Aorta (tissue), 5 donors: ENCODE measurements around the gene MN1. TPM values are rescaled to one million over a fixed set of nuclear protein-coding genes. Genes with fewer than 3 reads are reported as not detected.

ENCODE experiments used
- ATAC-seq: fragments of 200-7000 bp; cut with Tn5 transposase; one replicate; pipeline ENCODE4 v1.9.1; 2022; ENCODE audit warnings: moderate library complexity; ENCODE audit not compliant: low FRiP score
- DNase-seq, 2 donors: peaks; one replicate each; pipeline ENCODE4 v3.0.0-alpha.2; 2020
- H3K27ac ChIP-seq, 2 donors: one replicate each; pipeline ENCODE4 v1.5.1; 2013; ENCODE audit warnings: low read length in 2 of 2, mild to moderate bottlenecking in 2 of 2, moderate library complexity in 2 of 2, control low read depth in 1 of 2, inconsistent platforms in 1 of 2, low read depth in 1 of 2
- H3K27me3 ChIP-seq, 2 donors: one replicate each; pipeline ENCODE4 v1.6.1; 2013; ENCODE audit warnings: control low read depth in 1 of 2, low read length in 1 of 2, mild to moderate bottlenecking in 1 of 2, moderate library complexity in 1 of 2; ENCODE audit not compliant: insufficient read depth in 2 of 2, control insufficient read depth in 1 of 2
- H3K36me3 ChIP-seq, 2 donors: one replicate each; pipeline ENCODE4 v1.6.1; 2013; ENCODE audit warnings: control low read depth in 1 of 2, low read length in 1 of 2, mild to moderate bottlenecking in 1 of 2; ENCODE audit not compliant: insufficient read depth in 2 of 2, control insufficient read depth in 1 of 2
- H3K4me1 ChIP-seq, 2 donors: one replicate each; pipeline ENCODE4 v1.6.1; 2013; ENCODE audit warnings: low read length in 2 of 2, control low read depth in 1 of 2, mild to moderate bottlenecking in 1 of 2, moderate library complexity in 1 of 2; ENCODE audit not compliant: insufficient read depth in 2 of 2, control insufficient read depth in 1 of 2
- H3K4me3 ChIP-seq, 2 donors: one replicate each; pipeline ENCODE4 v1.5.1; 2013; ENCODE audit warnings: low read length in 2 of 2, control low read depth in 1 of 2, mild to moderate bottlenecking in 1 of 2
- H3K9me3 ChIP-seq: one replicate; pipeline ENCODE4 v1.6.1; 2013; ENCODE audit warnings: mild to moderate bottlenecking, low read length; ENCODE audit not compliant: control insufficient read depth
- WGBS, 2 donors: extraction: QIAGEN DNeasy Blood & Tissue Kit; methylation state at CpG; one replicate each; pipeline ENCODE4 v1.1.7; 2013; 5-methylcytosine and 5-hydroxymethylcytosine counted together
- intact Hi-C, 2 donors: fragments of 100-400 bp; cut with DNase I; formaldehyde crosslinking; loops; one replicate each; pipeline versions ENCODE4 v1.14.2 to v1.15.0; 2022
- polyA plus RNA-seq, 2 donors: library from polyadenylated mRNA; stranded (reverse); fragments of 200-250 nt; gene quantifications; one replicate each; pipeline ENCODE4 v1.2.3, GENCODE V29; 2013
- total RNA-seq, 2 donors: library from RNA; stranded (reverse); fragmentation: NEBNext Ultra II Directional; extraction: Animal tissue kit (Norgen Biotek cat#: 25700); gene quantifications; one replicate each; pipeline ENCODE4 v1.2.1, GENCODE V29; 2021
- donor health status: healthy with polysubstance abuse.
- donor health status: Bipolar disorder and iron deficiency.
- donor health status: DM: no; HTN: no; CAD: no.
- donor health status: DM: no; HTN: no; CAD: no.
- donor health status: DM: yes; HTN: yes; CAD: no.

MN1 gene
- total and polyA plus RNA-seq, 4 donors, result 2.1 to 37.7 (median 13.3) TPM

GRCh38 chr22:27756212-27756660, 45.3 kb downstream of the MN1 start:
- Histone ChIP-seq H3K27ac (peak overlapping the region in 1 of 2 donors; percentile 6), H3K27me3 (no peaks in the 10 kb centered on the region), H3K36me3 (no peaks in the 10 kb centered on the region), H3K4me3 (no peak overlapping the region), H3K4me1 (peaks cover 0 to 5% of the 10 kb centered on the region in 2 donors), H3K9me3 (no peaks in the 10 kb centered on the region)
- intact Hi-C loops, result no loop called here
- 83 to 88% methylated on average over 16 of the region's 16 CpGs for WGBS, 2 donors
- peak in 1 of 2 donors; percentile 57 for DNase-seq
- no peak for ATAC-seq

- no peak overlapping the region for H3K4me3 ChIP-seq
- DNase-seq (peak in 1 of 2 donors; percentile 70), ATAC-seq (no peak)
- WGBS, 2 donors, result 25 to 33% methylated on average over 19 of the region's 19 CpGs
- peak overlapping the region in 1 of 2 donors; percentile 6 for H3K27ac ChIP-seq
- H3K27me3 ChIP-seq, result no peaks in the 10 kb centered on the region
- H3K9me3 ChIP-seq, result no peaks in the 10 kb centered on the region
- intact Hi-C loops, result no loop called here
- peaks cover 0 to 5% of the 10 kb centered on the region in 2 donors for H3K4me1 ChIP-seq
- no peaks in the 10 kb centered on the region for H3K36me3 ChIP-seq
Observed at GRCh38 chr22:27755521-27756211, 45.9 kb downstream of the MN1 start.

GRCh38 chr22:27754888-27755480, 46.6 kb downstream of the MN1 start:
- peak in 1 of 2 donors; percentile 67 for DNase-seq
- H3K4me1 ChIP-seq, result peaks cover 0 to 5% of the 10 kb centered on the region in 2 donors
- no peaks in the 10 kb centered on the region for H3K27me3 ChIP-seq
- peak overlapping the region in 1 of 2 donors; percentile 16 for H3K27ac ChIP-seq
- ATAC-seq, result no peak
- 83 to 84% methylated on average over 8 of the region's 8 CpGs for WGBS, 2 donors
- H3K36me3 ChIP-seq, result no peaks in the 10 kb centered on the region
- intact Hi-C loops, result loop anchor here (5.0 kb wide), 3 partner anchors 32 to 68 kb away; no protein-coding TSS in a partner anchor
- H3K9me3 ChIP-seq, result no peaks in the 10 kb centered on the region
- no peak overlapping the region for H3K4me3 ChIP-seq

GRCh38 chr22:27754247-27754887, 47.2 kb downstream of the MN1 start:
- intact Hi-C loops, result loop anchor here (5.0 kb wide), 3 partner anchors 33 to 67 kb away; no protein-coding TSS in a partner anchor
- no peaks in the 10 kb centered on the region for H3K27me3 ChIP-seq
- H3K27ac ChIP-seq, result peak overlapping the region in 1 of 2 donors; percentile 39
- H3K9me3 ChIP-seq, result no peaks in the 10 kb centered on the region
- no peaks in the 10 kb centered on the region for H3K36me3 ChIP-seq
- DNase-seq (peak in 1 of 2 donors; percentile 77), ATAC-seq (no peak)
- H3K4me1 ChIP-seq, result peaks cover 0 to 5% of the 10 kb centered on the region in 2 donors
- WGBS, 2 donors, result 28 to 39% methylated on average over 19 of the region's 19 CpGs
- H3K4me3 ChIP-seq, result no peak overlapping the region

GRCh38 chr22:27752771-27753170, 48.8 kb downstream of the MN1 start:
- no peaks in the 10 kb centered on the region for H3K36me3 ChIP-seq
- peak; percentile 85 to 93 for DNase-seq
- H3K9me3 ChIP-seq, result no peaks in the 10 kb centered on the region
- H3K4me1 ChIP-seq, result peaks cover 4 to 5% of the 10 kb centered on the region in 2 donors
- H3K27ac ChIP-seq, result peak overlapping the region; percentile 9 to 30
- 8 to 18% methylated on average over 4 of the region's 4 CpGs for WGBS, 2 donors
- intact Hi-C loops, result loop anchor here (5.0 kb wide), 3 partner anchors 35 to 65 kb away; no protein-coding TSS in a partner anchor
- peak; percentile 4 for ATAC-seq
- no peak overlapping the region for H3K4me3 ChIP-seq
- H3K27me3 ChIP-seq, result no peaks in the 10 kb centered on the region

GRCh38 chr22:27752141-27752540, 49.4 kb downstream of the MN1 start:
- intact Hi-C loops, result loop anchor here (5.0 kb wide), 3 partner anchors 35 to 65 kb away; no protein-coding TSS in a partner anchor
- WGBS, 2 donors, result 88% methylated on average over 5 of the region's 5 CpGs
- peaks cover 4 to 5% of the 10 kb centered on the region in 2 donors for H3K4me1 ChIP-seq
- H3K27me3 ChIP-seq, result no peaks in the 10 kb centered on the region
- no peak overlapping the region for H3K4me3 ChIP-seq
- H3K27ac ChIP-seq, result peak overlapping the region in 1 of 2 donors; percentile 9
- H3K36me3 ChIP-seq, result no peaks in the 10 kb centered on the region
- DNase-seq (peak in 1 of 2 donors; percentile 42), ATAC-seq (no peak)
- no peaks in the 10 kb centered on the region for H3K9me3 ChIP-seq

- Histone ChIP-seq H3K27me3 (no peaks in the 10 kb centered on the region), H3K4me1 (peaks cover 4 to 5% of the 10 kb centered on the region in 2 donors), H3K4me3 (no peak overlapping the region), H3K9me3 (no peaks in the 10 kb centered on the region), H3K36me3 (no peaks in the 10 kb centered on the region), H3K27ac (peak overlapping the region in 1 of 2 donors; percentile 14)
- intact Hi-C loops, result loop anchor here (5.0 kb wide), 3 partner anchors 36 to 64 kb away; no protein-coding TSS in a partner anchor
- DNase-seq (peak in 1 of 2 donors; percentile 36), ATAC-seq (no peak)
- 86 to 91% methylated on average over 9 of the region's 9 CpGs for WGBS, 2 donors
Observed at GRCh38 chr22:27751277-27752070, 50.1 kb downstream of the MN1 start.
